ENCODE data around the gene GPALPP1.
"Not testable (repeated sequence)": the region's sequence is repeated elsewhere in the genome, so short reads cannot be mapped to it uniquely, and the experiment has no call there.

Gene GPALPP1

DNA sequence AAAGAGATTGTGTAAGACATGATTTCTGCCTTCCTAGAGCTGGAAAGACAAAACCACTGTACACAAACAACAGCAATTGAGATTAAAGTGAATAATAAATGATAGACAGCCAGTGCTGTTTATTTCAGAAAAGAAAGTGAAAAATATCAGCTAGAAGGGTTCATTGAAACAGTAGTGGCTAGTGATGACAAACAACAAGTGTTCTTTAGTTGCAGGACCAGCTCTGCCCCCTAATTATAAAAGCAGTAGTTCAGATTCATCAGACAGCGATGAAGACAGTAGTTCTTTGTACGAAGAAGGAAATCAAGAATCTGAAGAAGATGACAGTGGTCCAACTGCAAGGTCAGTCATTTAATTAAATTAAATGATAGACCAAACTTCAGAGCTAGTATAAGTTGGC lies 14.8 kb downstream of the GPALPP1 start:
- peaks cover 15% of the 10 kb centered on the region for H3K36me3 ChIP-seq (ENCODE audit: control insufficient read depth, insufficient read depth, low read length)

GRCh38 chr13:45007225-45007624 lies 17.9 kb downstream of the GPALPP1 start:
- no peak overlapping the region for H3K27ac ChIP-seq (ENCODE audit: insufficient read depth, low read depth, low read length, poor library complexity, severe bottlenecking)
- no peaks in the 10 kb centered on the region for H3K27me3 ChIP-seq (ENCODE audit: control insufficient read depth, insufficient read depth, low read length, poor library complexity, severe bottlenecking)
- no peak overlapping the region for H3K4me3 ChIP-seq (ENCODE audit: insufficient read depth, low read depth, low read length)
- no peaks in the 10 kb centered on the region for H3K4me1 ChIP-seq (ENCODE audit: control insufficient read depth, insufficient read depth, low read length)
- no peaks in the 10 kb centered on the region for H3K9me3 ChIP-seq (ENCODE audit: control insufficient read depth, low read length)
- peaks cover 23% of the 10 kb centered on the region for H3K36me3 ChIP-seq (ENCODE audit: control insufficient read depth, insufficient read depth, low read length)

More for the DNA sequence above, 14.8 kb downstream of the GPALPP1 start:
- Histone ChIP-seq H3K9me3 (ENCODE audit: control insufficient read depth, low read length) (no peaks in the 10 kb centered on the region), H3K4me3 (ENCODE audit: insufficient read depth, low read depth, low read length) (no peak overlapping the region), H3K27me3 (ENCODE audit: control insufficient read depth, insufficient read depth, low read length, poor library complexity, severe bottlenecking) (no peaks in the 10 kb centered on the region), H3K4me1 (ENCODE audit: control insufficient read depth, insufficient read depth, low read length) (no peaks in the 10 kb centered on the region), H3K27ac (ENCODE audit: insufficient read depth, low read depth, low read length, poor library complexity, severe bottlenecking) (no peak overlapping the region)
- WGBS, 2 experiments, result 90 to 97% methylated on average over 2 of the region's 2 CpGs

GRCh38 chr13:45007823-45008222 lies 18.5 kb downstream of the GPALPP1 start:
- Histone ChIP-seq H3K9me3 (ENCODE audit: control insufficient read depth, low read length) (no peaks in the 10 kb centered on the region), H3K4me1 (ENCODE audit: control insufficient read depth, insufficient read depth, low read length) (no peaks in the 10 kb centered on the region), H3K27ac (ENCODE audit: insufficient read depth, low read depth, low read length, poor library complexity, severe bottlenecking) (no peak overlapping the region), H3K36me3 (ENCODE audit: control insufficient read depth, insufficient read depth, low read length) (peaks cover 21% of the 10 kb centered on the region), H3K4me3 (ENCODE audit: insufficient read depth, low read depth, low read length) (no peak overlapping the region), H3K27me3 (ENCODE audit: control insufficient read depth, insufficient read depth, low read length, poor library complexity, severe bottlenecking) (no peaks in the 10 kb centered on the region)
- WGBS, 2 experiments, result 95 to 100% methylated on average over 1 of the region's 1 CpG

DNA sequence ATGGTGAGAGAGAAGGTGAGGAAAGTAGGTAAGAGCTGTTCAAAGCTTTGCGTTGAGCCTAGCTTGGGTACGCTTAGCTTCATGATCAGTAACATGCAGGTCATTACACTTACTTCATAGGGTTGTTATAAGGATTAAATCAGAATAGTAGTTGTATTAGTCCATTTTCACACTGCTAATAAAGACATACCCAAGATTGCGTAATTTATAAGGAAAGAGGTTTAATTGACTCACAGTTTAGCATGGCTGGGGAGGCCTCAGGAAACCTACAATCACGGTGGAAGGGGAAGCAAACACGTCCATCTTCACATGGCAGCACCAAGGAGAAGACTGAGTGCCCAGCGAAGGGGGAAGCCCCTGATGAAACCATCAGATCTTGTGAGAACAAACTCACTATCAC lies 21.9 kb downstream of the GPALPP1 start:
- Histone ChIP-seq H3K4me1 (ENCODE audit: control insufficient read depth, insufficient read depth, low read length) (no peaks in the 10 kb centered on the region), H3K9me3 (ENCODE audit: control insufficient read depth, low read length) (no peaks in the 10 kb centered on the region), H3K27me3 (ENCODE audit: control insufficient read depth, insufficient read depth, low read length, poor library complexity, severe bottlenecking) (no peaks in the 10 kb centered on the region), H3K27ac (ENCODE audit: insufficient read depth, low read depth, low read length, poor library complexity, severe bottlenecking) (no peak overlapping the region), H3K36me3 (ENCODE audit: control insufficient read depth, insufficient read depth, low read length) (peaks cover 23% of the 10 kb centered on the region), H3K4me3 (ENCODE audit: insufficient read depth, low read depth, low read length) (no peak overlapping the region)
- 96 to 98% methylated on average over 5 to 6 of the region's 6 CpGs for WGBS, 2 experiments

GRCh38 chr13:45015300-45015699 lies 26.0 kb downstream of the GPALPP1 start:
- no peak overlapping the region for H3K27ac ChIP-seq (ENCODE audit: insufficient read depth, low read depth, low read length, poor library complexity, severe bottlenecking)
- WGBS, 2 experiments, result 91 to 100% methylated on average over 1 to 2 of the region's 2 CpGs
- H3K36me3 ChIP-seq (ENCODE audit: control insufficient read depth, insufficient read depth, low read length), result peaks cover 24% of the 10 kb centered on the region
- no peaks in the 10 kb centered on the region for H3K27me3 ChIP-seq (ENCODE audit: control insufficient read depth, insufficient read depth, low read length, poor library complexity, severe bottlenecking)
- no peaks in the 10 kb centered on the region for H3K9me3 ChIP-seq (ENCODE audit: control insufficient read depth, low read length)
- no peak overlapping the region for H3K4me3 ChIP-seq (ENCODE audit: insufficient read depth, low read depth, low read length)
- H3K4me1 ChIP-seq (ENCODE audit: control insufficient read depth, insufficient read depth, low read length), result no peaks in the 10 kb centered on the region

DNA sequence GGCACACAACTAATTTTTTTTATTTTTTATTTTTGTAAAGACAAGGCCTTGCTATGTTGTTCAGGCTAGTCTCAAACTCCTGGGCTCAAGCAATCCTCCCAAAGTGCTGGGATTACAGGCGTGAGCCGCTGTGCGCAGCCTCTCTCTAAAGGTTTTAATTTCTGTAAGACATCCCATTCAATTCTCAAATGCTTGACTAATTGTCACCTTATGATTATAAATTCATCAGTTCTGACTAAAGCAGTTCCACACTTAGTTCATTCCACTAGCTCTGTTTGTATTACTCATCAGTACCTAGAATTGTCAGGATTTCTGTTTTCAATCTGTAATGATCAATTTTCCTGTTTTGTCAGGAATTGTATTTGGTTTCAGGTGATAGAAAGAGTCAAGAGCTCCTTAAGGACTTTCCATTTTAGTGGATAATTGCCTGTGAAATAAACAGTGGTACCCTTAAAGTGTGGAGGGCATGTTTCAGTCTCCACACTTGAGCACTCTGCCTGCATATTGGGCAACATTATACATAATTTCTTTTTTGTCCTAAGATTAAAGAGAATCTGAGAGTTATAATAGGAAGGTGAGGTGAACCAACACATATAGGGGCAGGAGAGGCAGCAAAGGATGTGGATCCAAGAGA lies 27.6 kb downstream of the GPALPP1 start:
- no peak overlapping the region for H3K27ac ChIP-seq (ENCODE audit: insufficient read depth, low read depth, low read length, poor library complexity, severe bottlenecking)
- H3K36me3 ChIP-seq (ENCODE audit: control insufficient read depth, insufficient read depth, low read length), result peaks cover 14% of the 10 kb centered on the region
- no peaks in the 10 kb centered on the region for H3K9me3 ChIP-seq (ENCODE audit: control insufficient read depth, low read length)
- H3K4me1 ChIP-seq (ENCODE audit: control insufficient read depth, insufficient read depth, low read length), result no peaks in the 10 kb centered on the region
- no peaks in the 10 kb centered on the region for H3K27me3 ChIP-seq (ENCODE audit: control insufficient read depth, insufficient read depth, low read length, poor library complexity, severe bottlenecking)
- 96% methylated on average over 3 of the region's 3 CpGs for WGBS, 2 experiments
- H3K4me3 ChIP-seq (ENCODE audit: insufficient read depth, low read depth, low read length), result no peak overlapping the region

DNA sequence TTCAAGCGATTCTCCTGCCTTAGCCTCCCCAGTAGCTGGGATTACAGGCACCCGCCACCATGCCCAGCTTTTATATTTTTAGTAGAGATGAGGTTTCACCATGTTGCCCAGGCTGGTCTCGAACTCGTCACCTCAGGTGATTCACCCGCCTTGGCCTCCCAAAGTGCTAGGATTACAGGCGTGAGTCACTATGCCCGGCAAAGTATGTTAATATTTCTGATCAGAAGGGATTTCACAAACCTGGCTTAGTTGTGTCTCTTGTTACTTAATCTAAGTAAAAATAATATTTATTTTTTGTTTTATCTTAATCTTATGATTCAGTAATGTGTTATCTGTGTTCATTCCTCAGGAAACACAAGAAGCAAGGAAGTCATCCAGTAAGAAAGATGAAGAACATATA lies 30.6 kb downstream of the GPALPP1 start:
- H3K9me3 ChIP-seq (ENCODE audit: control insufficient read depth, low read length); H3K4me1 ChIP-seq (ENCODE audit: control insufficient read depth, insufficient read depth, low read length); H3K27me3 ChIP-seq (ENCODE audit: control insufficient read depth, insufficient read depth, low read length, poor library complexity, severe bottlenecking); H3K4me3 ChIP-seq (ENCODE audit: insufficient read depth, low read depth, low read length); H3K27ac ChIP-seq (ENCODE audit: insufficient read depth, low read depth, low read length, poor library complexity, severe bottlenecking): not testable (repeated sequence)
- peaks cover 16% of the 10 kb centered on the region for H3K36me3 ChIP-seq (ENCODE audit: control insufficient read depth, insufficient read depth, low read length)
- WGBS, 2 experiments, result 92 to 95% methylated on average over 7 of the region's 7 CpGs

DNA sequence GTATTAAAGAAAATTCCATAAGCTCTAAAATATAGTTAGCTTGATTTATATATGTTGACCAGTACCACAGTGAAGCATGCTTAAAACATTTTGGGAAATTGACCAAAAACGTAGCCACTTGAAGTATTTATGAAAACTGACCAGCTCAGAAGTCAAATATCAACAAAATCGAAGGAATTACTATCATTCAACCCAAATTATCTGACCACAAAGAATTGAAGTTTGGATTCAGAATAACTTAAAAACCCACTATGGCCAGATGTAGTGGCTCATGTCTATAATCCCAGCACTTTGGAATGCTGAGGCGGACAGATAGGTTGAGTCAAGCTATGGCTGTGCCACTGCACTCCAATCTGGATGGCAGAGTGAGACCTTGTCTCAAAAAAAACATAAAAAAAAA lies 31.9 kb downstream of the GPALPP1 start:
- Histone ChIP-seq H3K27me3 (ENCODE audit: control insufficient read depth, insufficient read depth, low read length, poor library complexity, severe bottlenecking) (no peaks in the 10 kb centered on the region), H3K36me3 (ENCODE audit: control insufficient read depth, insufficient read depth, low read length) (peaks cover 14% of the 10 kb centered on the region), H3K27ac (ENCODE audit: insufficient read depth, low read depth, low read length, poor library complexity, severe bottlenecking) (no peak overlapping the region), H3K9me3 (ENCODE audit: control insufficient read depth, low read length) (no peaks in the 10 kb centered on the region), H3K4me1 (ENCODE audit: control insufficient read depth, insufficient read depth, low read length) (no peaks in the 10 kb centered on the region), H3K4me3 (ENCODE audit: insufficient read depth, low read depth, low read length) (no peak overlapping the region)
- WGBS, 2 experiments, result 84 to 95% methylated on average over 3 of the region's 3 CpGs

- Histone ChIP-seq H3K27ac (ENCODE audit: insufficient read depth, low read depth, low read length, poor library complexity, severe bottlenecking) (no peak overlapping the region), H3K4me3 (ENCODE audit: insufficient read depth, low read depth, low read length) (no peak overlapping the region), H3K4me1 (ENCODE audit: control insufficient read depth, insufficient read depth, low read length) (no peaks in the 10 kb centered on the region), H3K9me3 (ENCODE audit: control insufficient read depth, low read length) (no peaks in the 10 kb centered on the region), H3K36me3 (ENCODE audit: control insufficient read depth, insufficient read depth, low read length) (peaks cover 7% of the 10 kb centered on the region), H3K27me3 (ENCODE audit: control insufficient read depth, insufficient read depth, low read length, poor library complexity, severe bottlenecking) (no peaks in the 10 kb centered on the region)
- 90 to 91% methylated on average over 2 of the region's 2 CpGs for WGBS, 2 experiments
Observed at GRCh38 chr13:45024847-45025246, 35.5 kb downstream of the GPALPP1 start.

- 91 to 97% methylated on average over 2 of the region's 2 CpGs for WGBS, 2 experiments
- no peaks in the 10 kb centered on the region for H3K4me1 ChIP-seq (ENCODE audit: control insufficient read depth, insufficient read depth, low read length)
- no peak overlapping the region for H3K27ac ChIP-seq (ENCODE audit: insufficient read depth, low read depth, low read length, poor library complexity, severe bottlenecking)
- H3K36me3 ChIP-seq (ENCODE audit: control insufficient read depth, insufficient read depth, low read length), result no peaks in the 10 kb centered on the region
- no peak overlapping the region for H3K4me3 ChIP-seq (ENCODE audit: insufficient read depth, low read depth, low read length)
- H3K9me3 ChIP-seq (ENCODE audit: control insufficient read depth, low read length), result no peaks in the 10 kb centered on the region
- H3K27me3 ChIP-seq (ENCODE audit: control insufficient read depth, insufficient read depth, low read length, poor library complexity, severe bottlenecking), result no peaks in the 10 kb centered on the region
Observed at GRCh38 chr13:45034342-45034741, 45.0 kb downstream of the GPALPP1 start.

DNA sequence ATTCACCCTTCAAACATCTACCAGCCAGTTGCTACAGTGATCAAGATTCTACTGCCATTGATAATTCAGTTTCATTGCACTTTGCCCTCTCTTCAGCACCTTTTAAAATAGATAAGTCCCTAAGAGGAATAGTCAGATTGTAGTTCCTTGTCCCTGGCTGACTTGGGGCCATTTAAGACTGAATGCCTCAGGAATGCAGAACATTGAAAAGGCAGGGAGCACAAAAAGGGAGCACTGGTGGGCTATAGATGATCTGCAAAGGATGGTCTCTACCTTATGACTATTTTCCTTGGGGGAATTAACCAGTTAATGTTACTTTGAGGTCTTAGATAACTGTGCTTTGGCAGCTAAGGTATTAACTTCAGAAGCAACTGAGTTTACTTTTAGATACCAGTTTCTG lies 46.9 kb downstream of the GPALPP1 start:
- no peaks in the 10 kb centered on the region for H3K4me1 ChIP-seq (ENCODE audit: control insufficient read depth, insufficient read depth, low read length)
- H3K9me3 ChIP-seq (ENCODE audit: control insufficient read depth, low read length), result no peaks in the 10 kb centered on the region
- H3K4me3 ChIP-seq (ENCODE audit: insufficient read depth, low read depth, low read length), result no peak overlapping the region
- no peak overlapping the region for H3K27ac ChIP-seq (ENCODE audit: insufficient read depth, low read depth, low read length, poor library complexity, severe bottlenecking)
- no peaks in the 10 kb centered on the region for H3K27me3 ChIP-seq (ENCODE audit: control insufficient read depth, insufficient read depth, low read length, poor library complexity, severe bottlenecking)
- H3K36me3 ChIP-seq (ENCODE audit: control insufficient read depth, insufficient read depth, low read length), result no peaks in the 10 kb centered on the region
